HepG2 (cell line): ENCODE data around the gene CDH23. TPM values are rescaled to one million over a fixed set of nuclear protein-coding genes. Genes with fewer than 3 reads are reported as not detected.

Experiments used
- ATAC-seq: fragments of 200-7000 bp; cut with Tn5 transposase; 3 replicates; pipeline ENCODE4 v1.9.1; 2020; ENCODE audit warnings: mild to moderate bottlenecking, moderate library complexity
- BruUV-seq: library from RNA; stranded (reverse); fragments of 400-500 nt; replicated peaks from 2 replicates; lab custom pipeline; 2021; lab: Mats Ljungman, UMichigan
- CTCF ChIA-PET: fragments of 300-600 bp; formaldehyde crosslinking; extraction: SDS; loops from one replicate; lab custom pipeline; 2021; ENCODE audit warnings: low total read pairs, inconsistent platforms, low intra/inter-chr PET ratio; lab: Yijun Ruan, JAX
- POLR2A ChIA-PET: fragments of 350-600 bp; sonication (Branson Sonifier 250); formaldehyde crosslinking; loops from one replicate; lab custom pipeline; 2020; ENCODE audit warnings: antibody characterized with exemption, inconsistent platforms; lab: Yijun Ruan, JAX
- DNase-seq: peaks from one replicate; pipeline ENCODE4 v3.0.0-alpha.2; 2015; ENCODE audit warnings: low spot score
- FAIRE-seq: peaks from 3 replicates; lab custom pipeline; 2011; peaks lifted over from hg19 to GRCh38; lab: Jason Lieb, UNC
- H2AFZ ChIP-seq: one replicate; pipeline ENCODE4 v1.6.1; 2011; ENCODE audit warnings: low read length, inconsistent platforms
- H3K27ac ChIP-seq: fragments of 300-600 bp; 3 replicates; pipeline ENCODE4 v1.8.0; 2011; ENCODE audit warnings: mixed run types, mild to moderate bottlenecking, mixed read lengths, low read length, inconsistent platforms; ENCODE audit not compliant: insufficient read depth; ENCODE audit errors: extremely low read length
- H3K27me3 ChIP-seq, 2 experiments: fragments of 200-600 bp in 1 of 2; 2 replicates in 1 of 2; 3 replicates in 1 of 2; pipeline versions ENCODE4 v1.6.0 to v1.8.0; 2011; ENCODE audit warnings: low read length in 2 of 2, mild to moderate bottlenecking in 2 of 2, moderate library complexity in 2 of 2, inconsistent platforms in 1 of 2; ENCODE audit not compliant: insufficient read depth in 2 of 2, control insufficient read depth in 1 of 2
- H3K36me3 ChIP-seq, 2 experiments: fragments of 200-600 bp in 1 of 2; replicated peaks in 1 of 2; 2 replicates in 1 of 2; 3 replicates in 1 of 2; pipeline versions ENCODE4 v1.5.1 to v1.8.0; 2011; ENCODE audit warnings: low read length in 2 of 2, inconsistent platforms in 1 of 2; ENCODE audit not compliant: insufficient read depth in 2 of 2, control insufficient read depth in 1 of 2
- H3K4me1 ChIP-seq: 2 replicates; pipeline ENCODE4 v1.5.1; 2012; ENCODE audit warnings: low read length, inconsistent platforms; ENCODE audit not compliant: insufficient read depth
- H3K4me2 ChIP-seq: 2 replicates; pipeline ENCODE4 v1.6.0; 2011; ENCODE audit warnings: low read depth, low read length, inconsistent platforms
- H3K4me3 ChIP-seq, 3 experiments: fragments of 200-600 bp in 1 of 3; sonication (generic), shearing (Covaris generic) in 1 of 3; replicated peaks in 1 of 3; 2 replicates each; pipeline ENCODE4 v1.5.1; 2011 to 2016; ENCODE audit warnings: low read length in 3 of 3, inconsistent platforms in 2 of 3, low read depth in 2 of 3, mild to moderate bottlenecking in 2 of 3, control low read depth in 1 of 3, mixed read lengths in 1 of 3; ENCODE audit not compliant: insufficient read depth in 1 of 3
- H3K79me2 ChIP-seq: one replicate; pipeline ENCODE4 v1.6.1; 2011; ENCODE audit warnings: low read length, inconsistent platforms; ENCODE audit not compliant: insufficient read depth
- H3K9ac ChIP-seq: 2 replicates; pipeline ENCODE4 v1.6.0; 2011; ENCODE audit warnings: mild to moderate bottlenecking, low read depth, low read length, inconsistent platforms; ENCODE audit not compliant: insufficient read depth
- H3K9me3 ChIP-seq: 2 replicates; pipeline ENCODE4 v1.5.1; 2012; ENCODE audit warnings: mild to moderate bottlenecking, low read length
- H4K20me1 ChIP-seq: 2 replicates; pipeline ENCODE4 v1.6.0; 2011; ENCODE audit warnings: inconsistent platforms, mild to moderate bottlenecking, low read length, moderate library complexity; ENCODE audit not compliant: insufficient read depth
- BHLHE40 ChIP-seq: IDR thresholded peaks from 2 replicates; pipeline ENCODE4 v1.6.1; 2011; ENCODE audit warnings: low read length, improper control_type of control experiment
- GABPA ChIP-seq, 2 experiments: IDR thresholded peaks; 2 replicates each; pipeline ENCODE4 v1.6.1; 2011 to 2016; ENCODE audit warnings: low read depth in 2 of 2, low read length in 1 of 2, missing biosample characterization in 1 of 2, missing genetic modification characterization in 1 of 2
- KDM6A ChIP-seq: IDR thresholded peaks from 2 replicates; pipeline ENCODE4 v1.6.1; 2016; ENCODE audit warnings: low read depth
- MAFF ChIP-seq: IDR thresholded peaks from 2 replicates; pipeline ENCODE4 v1.6.1; 2011; ENCODE audit warnings: low read depth, low read length, improper control_type of control experiment
- NFATC3 ChIP-seq: sonication (generic); formaldehyde crosslinking; IDR thresholded peaks from 2 replicates; pipeline ENCODE4 v1.5.1; 2020; ENCODE audit warnings: mild to moderate bottlenecking, missing genetic modification reagents
- POGZ ChIP-seq: sonication (generic); formaldehyde crosslinking; IDR thresholded peaks from 2 replicates; pipeline ENCODE4 v1.4.0; 2020; ENCODE audit warnings: mild to moderate bottlenecking, missing genetic modification reagents
- ZNF124 ChIP-seq: sonication (generic); formaldehyde crosslinking; IDR thresholded peaks from 2 replicates; pipeline ENCODE4 v1.4.0; 2020; ENCODE audit warnings: missing genetic modification reagents
- ZNF362 ChIP-seq: sonication (generic); formaldehyde crosslinking; IDR thresholded peaks from 2 replicates; pipeline ENCODE4 v1.4.0; 2020; ENCODE audit warnings: missing genetic modification reagents, mild to moderate bottlenecking, borderline replicate concordance
- WGBS: methylation state at CpG from one replicate; pipeline ENCODE4 v1.1.6; 2017; ENCODE audit warnings: low lambda C conversion rate; 5-methylcytosine and 5-hydroxymethylcytosine counted together
- in situ Hi-C: cut with HindIII; loops from 2 replicates; pipeline ENCODE4 v1.10.0; 2017; ENCODE audit warnings: low pct_unique_long_range_greater_than_20kb; ENCODE audit not compliant: extremely low pct_ligation_motif_present
- intact Hi-C: fragments of 100-400 bp; cut with micrococcal nuclease; formaldehyde crosslinking; loops from one replicate; pipeline ENCODE4 v1.10.0; 2022; ENCODE audit not compliant: unreplicated experiment
- polyA plus RNA-seq, 8 experiments: library from polyadenylated mRNA; depleted of rRNA in 3 of 8; stranded (reverse) in 7 of 8; unstranded in 1 of 8; fragments of >200 nt; fragmentation: Illumina TruSeq in 4 of 8; extraction: Trizol in 4 of 8; gene quantifications; 2 replicates each; pipeline versions ENCODE4 v1.2.1 to v1.2.3, GENCODE V29; 2011 to 2016; ENCODE audit warnings: low read depth in 4 of 8, missing spikeins in 1 of 8, mixed read lengths in 1 of 8; ENCODE audit not compliant: insufficient read depth in 1 of 8
- total RNA-seq, 5 experiments: library from RNA; depleted of rRNA; stranded (reverse); fragments of >200 nt; fragmentation: Illumina TruSeq; extraction: Trizol; gene quantifications; 2 replicates each; pipeline ENCODE4 v1.2.3, GENCODE V29; 2016; ENCODE audit warnings: low read depth in 1 of 5
- TF ChIP-seq, protein P1 (sequence below): sonication (generic); formaldehyde crosslinking; IDR thresholded peaks from 2 replicates; pipeline ENCODE4 v1.5.0; 2020; ENCODE audit warnings: mild to moderate bottlenecking, missing genetic modification reagents
- TF ChIP-seq, protein P2 (sequence below): sonication (generic); formaldehyde crosslinking; IDR thresholded peaks from 2 replicates; pipeline ENCODE4 v1.5.0; 2020; ENCODE audit warnings: mild to moderate bottlenecking, missing genetic modification reagents

CDH23 gene
- total and polyA plus RNA-seq, 2 of the 13 experiments (the other 11 are each of a cell fraction or from before 2014, with no cell fraction given), result 0.13 TPM; not detected in 1

GRCh38 chr10:71401056-71401455 is 4.3 kb downstream of the CDH23 start (continued):
- TF ChIP-seq, protein P1, sequence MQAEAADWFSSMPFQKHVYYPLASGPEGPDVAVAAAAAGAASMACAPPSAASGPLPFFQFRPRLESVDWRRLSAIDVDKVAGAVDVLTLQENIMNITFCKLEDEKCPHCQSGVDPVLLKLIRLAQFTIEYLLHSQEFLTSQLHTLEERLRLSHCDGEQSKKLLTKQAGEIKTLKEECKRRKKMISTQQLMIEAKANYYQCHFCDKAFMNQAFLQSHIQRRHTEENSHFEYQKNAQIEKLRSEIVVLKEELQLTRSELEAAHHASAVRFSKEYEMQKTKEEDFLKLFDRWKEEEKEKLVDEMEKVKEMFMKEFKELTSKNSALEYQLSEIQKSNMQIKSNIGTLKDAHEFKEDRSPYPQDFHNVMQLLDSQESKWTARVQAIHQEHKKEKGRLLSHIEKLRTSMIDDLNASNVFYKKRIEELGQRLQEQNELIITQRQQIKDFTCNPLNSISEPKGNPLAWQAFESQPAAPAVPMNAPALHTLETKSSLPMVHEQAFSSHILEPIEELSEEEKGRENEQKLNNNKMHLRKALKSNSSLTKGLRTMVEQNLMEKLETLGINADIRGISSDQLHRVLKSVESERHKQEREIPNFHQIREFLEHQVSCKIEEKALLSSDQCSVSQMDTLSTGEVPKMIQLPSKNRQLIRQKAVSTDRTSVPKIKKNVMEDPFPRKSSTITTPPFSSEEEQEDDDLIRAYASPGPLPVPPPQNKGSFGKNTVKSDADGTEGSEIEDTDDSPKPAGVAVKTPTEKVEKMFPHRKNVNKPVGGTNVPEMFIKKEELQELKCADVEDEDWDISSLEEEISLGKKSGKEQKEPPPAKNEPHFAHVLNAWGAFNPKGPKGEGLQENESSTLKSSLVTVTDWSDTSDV (CRISPR knock-in tag), result no peak

DNA sequence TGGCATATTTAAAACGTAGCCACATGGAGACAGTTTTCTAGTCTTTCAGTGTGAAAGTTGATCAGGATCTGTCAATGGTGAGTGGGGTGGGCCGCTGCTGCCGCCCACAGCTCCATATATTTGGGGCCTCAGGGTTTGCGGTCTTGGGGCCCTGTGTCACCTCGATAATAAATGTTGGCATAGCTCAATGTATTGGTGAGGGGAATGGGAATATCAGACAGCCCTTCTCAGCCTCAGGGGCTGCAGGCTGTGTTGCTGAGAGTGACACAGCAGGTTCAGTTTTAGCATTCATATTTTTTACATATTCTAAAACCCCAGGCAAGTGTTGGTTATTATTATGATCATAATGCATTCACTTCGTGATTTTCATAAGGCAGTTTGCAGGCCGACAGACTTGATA is 5.3 kb downstream of the CDH23 start:
- ChIA-PET CTCF (no interaction called here), POLR2A (no interaction called here)
- no peak for DNase-seq
- no peak for ATAC-seq
- Histone ChIP-seq H3K27me3 (peaks cover 12 to 41% of the 10 kb centered on the region in 2 experiments; a peak in 3 of 5 replicates), H3K9ac (no peak overlapping the region), H4K20me1 (no peaks in the 10 kb centered on the region), H3K9me3 (no peaks in the 10 kb centered on the region), H3K79me2 (no peaks in the 10 kb centered on the region), H3K27ac (no peak overlapping the region), H2AFZ (no peak overlapping the region), H3K4me3 (no peak overlapping the region)
- 16% methylated on average over 6 of the region's 7 CpGs for WGBS
- intact Hi-C loops, result no loop called here
- FAIRE-seq, result no peak
- TF ChIP-seq BHLHE40 (no peak), NFATC3 (no peak), ZNF362 (CRISPR knock-in tag) (no peak), ZNF124 (CRISPR knock-in tag) (no peak), KDM6A (no peak), MAFF (no peak), GABPA (IDR thresholded peaks at IDR 0.05; ENCODE audit: low read depth, low read length) (no peak), GABPA (CRISPR knock-in tag; IDR thresholded peaks at IDR 0.05; ENCODE audit: low read depth) (no peak), POGZ (no peak)
- TF ChIP-seq, protein P2, sequence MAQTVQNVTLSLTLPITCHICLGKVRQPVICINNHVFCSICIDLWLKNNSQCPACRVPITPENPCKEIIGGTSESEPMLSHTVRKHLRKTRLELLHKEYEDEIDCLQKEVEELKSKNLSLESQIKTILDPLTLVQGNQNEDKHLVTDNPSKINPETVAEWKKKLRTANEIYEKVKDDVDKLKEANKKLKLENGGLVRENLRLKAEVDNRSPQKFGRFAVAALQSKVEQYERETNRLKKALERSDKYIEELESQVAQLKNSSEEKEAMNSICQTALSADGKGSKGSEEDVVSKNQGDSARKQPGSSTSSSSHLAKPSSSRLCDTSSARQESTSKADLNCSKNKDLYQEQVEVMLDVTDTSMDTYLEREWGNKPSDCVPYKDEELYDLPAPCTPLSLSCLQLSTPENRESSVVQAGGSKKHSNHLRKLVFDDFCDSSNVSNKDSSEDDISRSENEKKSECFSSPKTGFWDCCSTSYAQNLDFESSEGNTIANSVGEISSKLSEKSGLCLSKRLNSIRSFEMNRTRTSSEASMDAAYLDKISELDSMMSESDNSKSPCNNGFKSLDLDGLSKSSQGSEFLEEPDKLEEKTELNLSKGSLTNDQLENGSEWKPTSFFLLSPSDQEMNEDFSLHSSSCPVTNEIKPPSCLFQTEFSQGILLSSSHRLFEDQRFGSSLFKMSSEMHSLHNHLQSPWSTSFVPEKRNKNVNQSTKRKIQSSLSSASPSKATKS (CRISPR knock-in tag), result no peak
- TF ChIP-seq, all 625 proteins: peak for 0
- Histone ChIP-seq H3K4me1 (no peaks in the 10 kb centered on the region), H3K36me3 (no peaks in the 10 kb centered on the region), H3K4me2 (no peak overlapping the region)
- in situ Hi-C loops, result no loop called here
- BruUV-seq, result no TSS peak
